Dermis microvascular lymphatic vessel endothelial cell (primary cell): ENCODE results near the gene PTPN14. TPM values are rescaled to one million over a fixed set of nuclear protein-coding genes. Genes with fewer than 3 reads are reported as not detected.
"Not testable (repeated sequence)": the region's sequence is repeated elsewhere in the genome, so short reads cannot be mapped to it uniquely, and the experiment has no call there.

Experiments used
- DNase-seq, 2 donors: peaks; one replicate each; pipeline versions ENCODE4 v3.0.0 to v3.0.0-alpha.2; 2010; ENCODE audit warnings: low read depth in 2 of 2
- total RNA-seq: library from RNA; depleted of rRNA; stranded (reverse); fragments of >200 nt; gene quantifications from 2 replicates; pipeline ENCODE4 v1.2.1, GENCODE V29; 2014

The PTPN14 gene
- total RNA-seq, 1 donor from 2014 or later: 54.3 TPM

GRCh38 chr1:214542275-214543199, 8.9 kb downstream of the PTPN14 start:
- DNase-seq: peak in 1 of 2 donors; percentile 74

DNA sequence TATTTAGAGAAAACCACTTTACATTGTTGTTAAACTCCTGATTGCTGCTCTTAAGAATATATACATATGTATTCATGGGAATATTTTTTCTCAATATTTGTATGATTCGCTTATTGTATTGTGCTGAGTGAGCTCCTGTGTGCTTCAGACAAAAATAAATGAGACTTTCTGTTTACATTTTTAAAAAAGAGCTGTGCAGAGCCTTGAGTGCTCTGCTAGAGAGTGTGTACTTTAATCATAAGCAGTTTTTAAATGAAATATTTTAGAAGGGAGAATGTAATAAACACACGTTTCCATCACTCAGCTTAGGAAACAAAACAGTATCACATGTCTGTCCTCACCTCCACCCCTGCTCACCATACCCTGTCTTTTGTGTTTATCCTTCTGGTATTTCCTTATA, 9.7 kb downstream of the PTPN14 start:
- no peak for DNase-seq

DNA sequence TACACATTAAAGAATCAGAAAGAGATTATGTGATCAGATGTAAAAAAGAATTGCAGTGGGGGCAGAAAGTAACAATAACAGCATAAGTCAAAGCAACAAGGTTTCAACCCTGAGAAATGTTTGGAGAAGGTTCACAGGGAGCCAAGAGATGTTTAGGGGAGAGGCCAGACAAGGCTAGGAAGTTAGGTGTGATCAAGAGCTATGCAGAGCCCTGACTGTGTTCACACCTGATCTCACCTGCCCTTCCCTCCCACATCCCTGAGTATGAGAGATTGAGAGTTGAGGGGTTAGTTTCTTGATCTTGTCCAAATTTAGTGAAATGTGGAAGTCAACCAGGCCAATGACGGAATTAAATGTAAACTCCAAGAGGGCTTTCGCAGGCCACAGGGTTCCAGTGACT, 10.2 kb downstream of the PTPN14 start:
- no peak for DNase-seq

- DNase-seq: no peak
These were observed 11.1 kb downstream of the PTPN14 start for GRCh38 chr1:214540324-214540723.

DNA sequence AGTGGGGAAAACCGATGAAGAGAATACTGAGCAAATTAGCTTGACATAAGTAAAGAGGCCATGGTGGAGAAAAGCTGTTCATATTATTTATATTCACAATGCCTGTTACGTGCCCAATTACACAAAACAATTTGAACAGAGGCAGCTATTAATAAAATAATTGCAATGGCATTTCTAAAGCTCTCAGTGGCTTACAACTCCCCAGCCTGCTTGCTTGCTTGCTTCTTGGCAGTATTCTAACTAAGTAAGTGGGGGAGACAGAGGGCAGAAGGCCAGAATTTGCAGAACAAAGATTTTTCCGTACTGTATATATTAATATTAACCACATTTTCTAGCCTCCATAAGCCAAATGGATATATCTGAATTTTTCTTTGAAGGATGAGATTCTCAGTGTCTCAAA, 12.9 kb downstream of the PTPN14 start:
- no peak for DNase-seq

- DNase-seq: no peak
These were observed 13.4 kb downstream of the PTPN14 start for GRCh38 chr1:214537872-214538473.

GRCh38 chr1:214537219-214537618, 14.2 kb downstream of the PTPN14 start:
- no peak for DNase-seq

GRCh38 chr1:214532070-214532469, 19.3 kb downstream of the PTPN14 start:
- DNase-seq: no peak

DNA sequence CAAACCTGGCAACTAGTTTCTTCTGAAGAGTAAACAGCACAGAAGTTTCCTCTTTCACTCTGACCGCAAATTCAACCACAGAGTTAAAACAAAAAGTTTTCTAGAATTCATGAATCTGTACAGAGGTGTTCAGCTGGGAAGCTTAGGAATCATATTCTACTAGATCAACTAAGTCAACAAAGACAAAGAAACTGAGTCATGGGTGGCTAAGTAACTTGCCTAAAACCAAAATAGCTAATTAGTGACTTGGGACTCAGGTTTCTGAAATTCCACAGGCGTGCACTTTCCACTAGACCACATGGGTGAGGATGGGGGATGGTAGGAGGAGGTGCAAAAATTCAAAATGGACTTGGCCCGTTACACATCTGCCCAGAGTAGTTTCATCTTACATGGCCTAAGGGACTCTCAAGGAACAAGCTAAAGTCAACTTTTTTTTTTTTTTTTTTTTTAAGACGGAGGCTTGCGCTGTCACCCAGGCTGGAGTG, 25.8 kb downstream of the PTPN14 start:
- no peak for DNase-seq

DNA sequence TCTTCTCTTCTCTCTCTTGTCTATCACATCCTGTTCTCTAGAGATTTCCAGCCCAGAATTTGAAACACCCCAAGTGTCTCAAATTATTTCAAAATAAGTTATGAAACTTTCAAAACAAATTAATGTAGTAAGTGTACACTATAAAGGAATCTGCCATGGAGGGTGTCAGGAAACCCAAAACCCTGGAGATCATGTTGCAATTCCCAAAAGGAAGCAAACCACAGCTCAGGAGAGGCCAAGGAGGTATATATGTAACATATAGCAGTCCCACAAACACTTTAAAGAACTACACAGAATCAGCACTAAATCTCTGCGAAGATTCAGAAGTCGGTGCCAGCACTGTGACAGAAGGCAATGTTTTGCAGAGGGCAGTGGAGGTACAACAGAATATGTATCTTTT, 26.6 kb downstream of the PTPN14 start:
- DNase-seq: no peak

DNA sequence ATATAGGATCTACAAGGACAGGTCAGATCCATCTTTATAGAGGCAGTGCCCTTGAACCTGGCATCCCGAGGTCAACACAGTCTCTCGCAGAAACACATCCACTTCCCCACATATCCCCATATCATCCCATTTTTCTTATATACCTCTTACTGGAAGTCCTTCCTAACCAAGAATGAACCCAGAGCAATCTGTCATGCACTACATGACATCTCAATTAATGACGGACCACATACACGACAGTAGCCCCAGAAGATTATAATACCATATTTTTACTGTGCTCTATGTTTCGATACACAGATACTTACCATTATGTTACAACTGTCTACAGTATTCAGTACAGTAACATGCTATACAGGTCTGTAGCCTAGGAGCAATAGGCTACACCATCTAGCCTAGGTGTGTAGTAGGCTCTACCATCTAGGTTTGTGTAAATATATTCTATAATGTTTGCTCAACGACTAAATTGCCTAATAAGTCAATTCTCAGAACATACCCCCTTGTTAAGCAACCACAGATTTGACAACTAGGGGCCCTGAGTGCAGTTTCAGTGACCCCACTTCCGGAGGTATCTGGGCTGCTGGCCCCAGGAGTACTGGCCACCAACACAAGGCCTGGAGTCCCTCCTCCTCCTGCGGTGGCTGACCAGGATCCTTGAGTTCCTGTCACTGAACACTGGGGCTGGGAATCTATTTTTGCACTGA, 28.1 kb downstream of the PTPN14 start:
- no peak for DNase-seq

DNA sequence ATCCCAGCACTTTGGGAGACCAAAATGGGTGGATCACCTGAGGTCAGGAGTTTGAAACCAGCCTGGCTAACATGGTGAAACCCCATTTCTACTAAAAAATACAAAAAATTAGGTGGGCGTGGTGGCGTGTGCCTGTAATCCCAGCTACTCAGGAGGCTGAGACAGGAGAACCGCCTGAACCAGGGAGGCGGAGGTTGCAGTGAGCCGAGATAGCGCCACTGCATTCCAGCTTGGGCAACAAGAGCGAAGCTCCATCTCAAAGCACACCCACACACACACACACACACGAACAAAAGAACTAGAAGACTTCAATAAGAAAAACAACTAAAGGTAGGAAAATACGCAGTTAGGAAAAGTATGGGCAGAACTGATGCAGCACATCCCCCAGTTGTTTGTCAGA, 29.9 kb downstream of the PTPN14 start:
- DNase-seq: not testable (repeated sequence)

- no peak for DNase-seq
These were observed 30.7 kb downstream of the PTPN14 start for GRCh38 chr1:214520544-214521165.

DNA sequence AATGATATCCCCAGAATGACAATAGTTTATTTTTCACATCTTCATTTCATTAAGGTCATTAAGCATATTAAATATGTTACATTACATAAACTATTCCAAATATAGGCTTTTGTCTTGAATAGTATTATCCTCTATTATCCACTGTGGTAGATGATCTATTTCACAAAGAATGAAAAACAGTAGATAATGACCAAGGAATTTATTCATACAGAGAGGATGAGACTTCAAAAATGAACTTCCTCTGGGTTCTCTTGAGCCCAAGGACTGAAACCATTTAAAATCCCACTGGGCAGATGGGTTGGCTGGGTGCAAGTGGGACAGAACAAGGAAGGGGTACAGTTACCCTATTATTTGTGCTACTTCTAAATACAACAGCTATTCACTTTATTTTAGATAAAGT, 33.0 kb downstream of the PTPN14 start:
- DNase-seq: no peak

GRCh38 chr1:214516434-214517326, 34.7 kb downstream of the PTPN14 start:
- no peak for DNase-seq

- no peak for DNase-seq
These were observed 35.6 kb downstream of the PTPN14 start for GRCh38 chr1:214515544-214516433.

DNA sequence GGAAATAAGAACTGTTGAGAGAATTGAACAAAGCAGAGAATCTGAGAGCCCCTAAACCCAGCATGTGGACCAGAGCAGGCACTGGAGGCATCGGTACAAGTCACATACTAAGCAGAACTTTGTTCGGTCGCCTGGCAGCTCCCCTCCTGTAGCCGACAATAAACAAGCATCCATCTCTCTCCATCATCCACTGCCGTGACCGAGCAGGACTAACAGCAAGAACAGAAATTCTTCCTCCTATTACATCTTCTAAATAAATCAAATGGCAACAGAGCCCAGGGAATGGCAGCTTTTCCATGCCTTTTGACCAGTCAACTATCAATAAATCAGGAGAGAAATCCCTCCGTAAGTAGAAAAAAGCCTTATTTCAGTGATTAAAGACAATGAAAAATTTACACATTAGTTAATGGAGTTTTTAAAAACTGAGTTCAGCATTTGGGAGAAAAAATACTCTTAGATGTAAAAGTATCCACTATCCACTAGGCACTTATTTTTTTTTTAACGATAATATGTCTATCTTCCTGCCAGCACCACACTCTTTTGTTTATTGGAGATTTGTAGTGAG, 36.5 kb downstream of the PTPN14 start:
- DNase-seq: no peak

GRCh38 chr1:214514032-214514818, 37.2 kb downstream of the PTPN14 start:
- peak in 1 of 2 donors; percentile 15 for DNase-seq

DNA sequence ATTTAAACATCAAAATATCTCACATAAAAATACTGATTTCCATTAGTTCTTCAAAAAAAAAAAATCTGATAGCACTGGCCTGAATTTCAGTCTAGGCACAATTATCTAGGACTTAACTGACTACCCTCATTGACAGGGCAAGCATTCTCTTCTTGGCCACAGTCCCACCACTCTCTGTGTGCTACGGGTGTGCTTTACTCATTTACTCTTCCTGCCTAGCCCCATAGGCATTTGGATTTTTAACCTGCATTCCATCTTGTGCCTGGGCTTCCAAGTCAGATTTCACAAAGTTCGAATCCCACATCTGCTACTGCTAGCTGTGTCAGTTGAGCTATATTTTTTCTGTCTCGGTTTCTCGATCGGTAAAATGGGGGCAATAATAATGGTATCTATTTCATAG, 38.0 kb downstream of the PTPN14 start:
- no peak for DNase-seq
